ENCODE data around the gene ATL1. TPM values are rescaled to one million over a fixed set of nuclear protein-coding genes. Genes with fewer than 3 reads are reported as not detected.

The ATL1 gene
- total and polyA plus RNA-seq, 2 of the 4 experiments (the other 2 are of a cell fraction): 6.0 to 12.2 TPM

GRCh38 chr14:50649691-50650090 lies 89.7 kb downstream of the ATL1 start:
- H4K91ac ChIP-seq (ENCODE audit: insufficient read depth, low read depth, low read length): peak overlapping the region; percentile 35; the same call in 1 of the 2 replicates
- 0 out of 2 replicates have a peak overlapping the region, but pooled peaks have one; percentile 4 for H2BK120ac ChIP-seq (ENCODE audit: low read depth, low read length)
- peaks cover 13% of the 10 kb centered on the region for H3K4me1 ChIP-seq (ENCODE audit: control insufficient read depth, insufficient read depth, low read length)
- DNase-seq: no peak
- intact Hi-C loops (cut with micrococcal nuclease): loop anchor here (10.0 kb wide), 1 partner anchor 285 kb away; no protein-coding TSS in a partner anchor
- no peak overlapping the region for H2BK15ac ChIP-seq (ENCODE audit: low read depth, low read length)
- H4K5ac ChIP-seq (ENCODE audit: low read depth, low read length): peak overlapping the region; percentile 26; the same call in 1 of the 2 replicates
- no peak overlapping the region for H2AFZ ChIP-seq (replicated peaks; ENCODE audit: low read length, poor library complexity)
- H3K14ac ChIP-seq (replicated peaks; ENCODE audit: low read depth, low read length): no peak overlapping the region
- H4K20me1 ChIP-seq (ENCODE audit: insufficient read depth, low read length): peaks cover 20% of the 10 kb centered on the region; the same call in 1 of the 2 replicates
- CTCF ChIA-PET: no interaction called here
- peak overlapping the region; percentile 34; the same call in 1 of the 2 replicates for H3K4ac ChIP-seq (ENCODE audit: low read depth, low read length)
- no peak overlapping the region for H3K27ac ChIP-seq (ENCODE audit: insufficient read depth, low read length)
- H3K4me3 ChIP-seq (ENCODE audit: insufficient read depth, low read depth, low read length): no peak overlapping the region
- ATAC-seq (ENCODE audit: low read depth): no peak
- no peak overlapping the region for H2AK5ac ChIP-seq (ENCODE audit: low read depth, low read length)
- no peak overlapping the region for H3K4me2 ChIP-seq (ENCODE audit: low read depth, low read length)
- POLR2A ChIA-PET (ENCODE audit: unreplicated experiment): no interaction called here
- dilution Hi-C loops (cut with HindIII; ENCODE audit: low sequenced_read_pairs, unreplicated experiment): no loop called here
- H3K9ac ChIP-seq (ENCODE audit: low read depth, low read length): no peak overlapping the region
- no peak overlapping the region for H2BK5ac ChIP-seq (ENCODE audit: low read depth, low read length, poor library complexity, severe bottlenecking)
- no TSS peak for BruUV-seq (replicated peaks)
- no peak overlapping the region for H2BK20ac ChIP-seq (ENCODE audit: low read depth, low read length)
- H3K18ac ChIP-seq (ENCODE audit: low read depth, low read length): peak overlapping the region; percentile 47; the same call in 1 of the 2 replicates
- no peak for TF ChIP-seq CTCF (conservative IDR thresholded peaks at IDR 0.05; ENCODE audit: low read depth, low read length)
- TF ChIP-seq MAFK (IDR thresholded peaks at IDR 0.05; ENCODE audit: low read depth, low read length): no peak
- TF ChIP-seq MAZ (IDR thresholded peaks at IDR 0.05; ENCODE audit: borderline replicate concordance, low read depth, low read length): no peak
- no peak for TF ChIP-seq NFE2L2 (IDR thresholded peaks at IDR 0.05; ENCODE audit: low read depth, low read length)
- TF ChIP-seq POLR2A (IDR thresholded peaks at IDR 0.05; ENCODE audit: low read depth, low read length): no peak
- no peak for TF ChIP-seq RAD21 (IDR thresholded peaks at IDR 0.05; ENCODE audit: low read length)
- no peak for TF ChIP-seq RFX5 (IDR thresholded peaks at IDR 0.05; ENCODE audit: low read depth, low read length)
- TF ChIP-seq, protein P1, sequence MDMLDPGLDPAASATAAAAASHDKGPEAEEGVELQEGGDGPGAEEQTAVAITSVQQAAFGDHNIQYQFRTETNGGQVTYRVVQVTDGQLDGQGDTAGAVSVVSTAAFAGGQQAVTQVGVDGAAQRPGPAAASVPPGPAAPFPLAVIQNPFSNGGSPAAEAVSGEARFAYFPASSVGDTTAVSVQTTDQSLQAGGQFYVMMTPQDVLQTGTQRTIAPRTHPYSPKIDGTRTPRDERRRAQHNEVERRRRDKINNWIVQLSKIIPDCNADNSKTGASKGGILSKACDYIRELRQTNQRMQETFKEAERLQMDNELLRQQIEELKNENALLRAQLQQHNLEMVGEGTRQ (IDR thresholded peaks at IDR 0.05; ENCODE audit: low read depth, low read length): no peak
- TF ChIP-seq RCOR1 (IDR thresholded peaks at IDR 0.05; ENCODE audit: insufficient replicate concordance, low read length): no peak
- TF ChIP-seq MXI1 (IDR thresholded peaks at IDR 0.05; ENCODE audit: borderline replicate concordance, low read depth, low read length): no peak
- no peak for TF ChIP-seq FOS (IDR thresholded peaks at IDR 0.05; ENCODE audit: low read depth, low read length)
- TF ChIP-seq CHD1 (IDR thresholded peaks at IDR 0.05; ENCODE audit: low read depth, low read length): no peak
- TF ChIP-seq CEBPB (IDR thresholded peaks at IDR 0.05; ENCODE audit: low read depth, low read length): no peak
- TF ChIP-seq, protein P2, sequence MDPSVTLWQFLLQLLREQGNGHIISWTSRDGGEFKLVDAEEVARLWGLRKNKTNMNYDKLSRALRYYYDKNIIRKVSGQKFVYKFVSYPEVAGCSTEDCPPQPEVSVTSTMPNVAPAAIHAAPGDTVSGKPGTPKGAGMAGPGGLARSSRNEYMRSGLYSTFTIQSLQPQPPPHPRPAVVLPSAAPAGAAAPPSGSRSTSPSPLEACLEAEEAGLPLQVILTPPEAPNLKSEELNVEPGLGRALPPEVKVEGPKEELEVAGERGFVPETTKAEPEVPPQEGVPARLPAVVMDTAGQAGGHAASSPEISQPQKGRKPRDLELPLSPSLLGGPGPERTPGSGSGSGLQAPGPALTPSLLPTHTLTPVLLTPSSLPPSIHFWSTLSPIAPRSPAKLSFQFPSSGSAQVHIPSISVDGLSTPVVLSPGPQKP (IDR thresholded peaks at IDR 0.05; ENCODE audit: borderline replicate concordance, low read depth, low read length): no peak
- no peak for TF ChIP-seq BHLHE40 (IDR thresholded peaks at IDR 0.05; ENCODE audit: low read depth, low read length)
- TF ChIP-seq SMC3 (IDR thresholded peaks at IDR 0.05; ENCODE audit: low read depth, low read length): no peak
- peaks cover 7% of the 10 kb centered on the region for H3K36me3 ChIP-seq (ENCODE audit: control insufficient read depth, insufficient read depth, low read length)
- H3K56ac ChIP-seq (ENCODE audit: extremely low read depth, insufficient read depth, low read length): no peak overlapping the region
- H4K8ac ChIP-seq (ENCODE audit: low read depth in 2 of 2, low read length in 2 of 2): 0 out of 4 replicates have a peak overlapping the region, but pooled peaks of 1 of the 2 experiments have one; percentile 12
- peaks cover 11% of the 10 kb centered on the region for H3K9me1 ChIP-seq (ENCODE audit: insufficient read depth, low read length)
- in situ Hi-C loops (cut with MboI; ENCODE audit: low sequenced_read_pairs): no loop called here
- no peaks in the 10 kb centered on the region for H3K27me3 ChIP-seq (ENCODE audit: control insufficient read depth, insufficient read depth, low read length)
- H2AK9ac ChIP-seq (replicated peaks; ENCODE audit: low read depth, low read length, poor library complexity): no peak overlapping the region
- peaks cover 35 to 66% of the 10 kb centered on the region in 2 experiments for H3K79me1 ChIP-seq (ENCODE audit: low read depth in 1 of 2, low read length in 2 of 2)
- no peak overlapping the region; the same call in 1 of the 2 replicates for H3K23ac ChIP-seq (ENCODE audit: low read depth, low read length)
- H3K9me3 ChIP-seq (ENCODE audit: control insufficient read depth, insufficient read depth, low read length): no peaks in the 10 kb centered on the region

All from IMR-90 (cell line).